Osteocyte (in vitro differentiated cells): ENCODE results near the gene PDCL3. TPM values are rescaled to one million over a fixed set of nuclear protein-coding genes. Genes with fewer than 3 reads are reported as not detected.

ENCODE experiments used
- DNase-seq: peaks from one replicate; pipeline ENCODE4 v3.0.0; 2021; ENCODE audit warnings: mixed read lengths; ENCODE audit not compliant: unreplicated experiment; ENCODE audit errors: extremely low spot score
- H3K27ac Mint-ChIP-seq: one replicate; pipeline ENCODE4 v1.8.0; 2021; ENCODE audit warnings: mild to moderate bottlenecking, mixed read lengths; ENCODE audit not compliant: unreplicated experiment
- H3K27me3 Mint-ChIP-seq: one replicate; pipeline ENCODE4 v1.8.0; 2021; ENCODE audit warnings: mixed read lengths; ENCODE audit not compliant: unreplicated experiment
- H3K36me3 Mint-ChIP-seq: one replicate; pipeline ENCODE4 v1.8.0; 2021; ENCODE audit warnings: mixed read lengths; ENCODE audit not compliant: unreplicated experiment
- H3K4me1 Mint-ChIP-seq: one replicate; pipeline ENCODE4 v1.8.0; 2021; ENCODE audit warnings: mixed read lengths; ENCODE audit not compliant: unreplicated experiment
- H3K4me3 Mint-ChIP-seq: one replicate; pipeline ENCODE4 v1.8.0; 2021; ENCODE audit warnings: mild to moderate bottlenecking, moderate library complexity, mixed read lengths; ENCODE audit not compliant: unreplicated experiment
- H3K9me3 Mint-ChIP-seq: one replicate; pipeline ENCODE4 v1.8.0; 2021; ENCODE audit warnings: mixed read lengths; ENCODE audit not compliant: unreplicated experiment
- total RNA-seq: library from RNA; stranded (reverse); gene quantifications from 2 replicates; pipeline ENCODE4 v1.2.1, GENCODE V29; 2021
- TF ChIP-seq, protein P1 (sequence below): fragments of 200-600 bp; sonication (generic); IDR thresholded peaks from 2 replicates; pipeline ENCODE4 v1.5.0; 2021; ENCODE audit warnings: antibody characterized with exemption, mild to moderate bottlenecking, moderate library complexity

The PDCL3 gene
- total RNA-seq, 1 donor from 2014 or later = 20.4 TPM

DNA sequence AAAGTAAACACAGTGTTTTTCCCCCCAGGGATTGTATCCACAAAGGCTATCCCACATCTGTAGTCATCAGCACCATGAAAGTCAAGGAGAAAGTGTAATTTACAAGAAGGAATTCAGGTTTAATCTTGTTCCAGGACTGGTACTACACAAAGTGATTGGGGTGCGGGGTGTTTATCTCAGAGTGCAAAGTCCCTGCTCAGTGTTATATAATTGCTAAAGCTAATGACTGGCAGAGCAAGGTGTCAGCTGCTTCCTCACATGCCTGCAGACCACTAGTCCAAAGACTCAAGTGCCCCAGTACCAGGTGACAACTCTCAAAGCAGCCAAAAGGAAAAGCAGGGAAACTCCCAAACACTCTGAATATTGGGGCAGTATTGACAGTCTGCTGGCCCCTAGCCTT is 40.4 kb upstream of the PDCL3 start:
- peaks cover 16% of the 10 kb centered on the region for H3K27me3 Mint-ChIP-seq
- no peaks in the 10 kb centered on the region for H3K36me3 Mint-ChIP-seq
- H3K4me1 Mint-ChIP-seq = no peaks in the 10 kb centered on the region
- H3K27ac Mint-ChIP-seq = no peak overlapping the region
- no peak overlapping the region for H3K4me3 Mint-ChIP-seq
- TF ChIP-seq, protein P1, sequence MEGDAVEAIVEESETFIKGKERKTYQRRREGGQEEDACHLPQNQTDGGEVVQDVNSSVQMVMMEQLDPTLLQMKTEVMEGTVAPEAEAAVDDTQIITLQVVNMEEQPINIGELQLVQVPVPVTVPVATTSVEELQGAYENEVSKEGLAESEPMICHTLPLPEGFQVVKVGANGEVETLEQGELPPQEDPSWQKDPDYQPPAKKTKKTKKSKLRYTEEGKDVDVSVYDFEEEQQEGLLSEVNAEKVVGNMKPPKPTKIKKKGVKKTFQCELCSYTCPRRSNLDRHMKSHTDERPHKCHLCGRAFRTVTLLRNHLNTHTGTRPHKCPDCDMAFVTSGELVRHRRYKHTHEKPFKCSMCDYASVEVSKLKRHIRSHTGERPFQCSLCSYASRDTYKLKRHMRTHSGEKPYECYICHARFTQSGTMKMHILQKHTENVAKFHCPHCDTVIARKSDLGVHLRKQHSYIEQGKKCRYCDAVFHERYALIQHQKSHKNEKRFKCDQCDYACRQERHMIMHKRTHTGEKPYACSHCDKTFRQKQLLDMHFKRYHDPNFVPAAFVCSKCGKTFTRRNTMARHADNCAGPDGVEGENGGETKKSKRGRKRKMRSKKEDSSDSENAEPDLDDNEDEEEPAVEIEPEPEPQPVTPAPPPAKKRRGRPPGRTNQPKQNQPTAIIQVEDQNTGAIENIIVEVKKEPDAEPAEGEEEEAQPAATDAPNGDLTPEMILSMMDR = no peak
- no peaks in the 10 kb centered on the region for H3K9me3 Mint-ChIP-seq
- peak; percentile 2 for DNase-seq

DNA sequence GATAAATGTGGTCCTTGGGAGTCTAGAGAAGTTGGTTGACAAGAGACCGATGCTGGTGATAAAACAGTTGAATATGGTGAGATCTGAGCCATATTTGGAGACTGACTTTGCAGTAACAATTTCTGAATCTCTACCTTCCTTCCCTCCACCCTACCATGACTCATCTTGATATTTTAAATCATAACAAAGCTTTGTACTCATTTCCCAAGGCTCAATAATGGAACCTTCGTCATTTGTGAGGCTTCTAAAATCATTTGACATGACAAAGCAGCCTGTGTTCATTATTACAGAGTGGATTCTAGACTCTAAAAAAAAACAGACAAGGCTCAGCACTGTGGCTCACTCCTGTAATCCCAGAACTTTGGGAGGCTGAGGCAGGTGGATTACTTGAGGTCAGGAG is 38.5 kb upstream of the PDCL3 start:
- DNase-seq = no peak
- Mint-ChIP-seq H3K36me3 (no peaks in the 10 kb centered on the region), H3K9me3 (no peaks in the 10 kb centered on the region), H3K4me1 (no peaks in the 10 kb centered on the region), H3K27ac (no peak overlapping the region), H3K4me3 (no peak overlapping the region), H3K27me3 (peaks cover 10% of the 10 kb centered on the region)
- TF ChIP-seq, protein P1 = no peak

DNA sequence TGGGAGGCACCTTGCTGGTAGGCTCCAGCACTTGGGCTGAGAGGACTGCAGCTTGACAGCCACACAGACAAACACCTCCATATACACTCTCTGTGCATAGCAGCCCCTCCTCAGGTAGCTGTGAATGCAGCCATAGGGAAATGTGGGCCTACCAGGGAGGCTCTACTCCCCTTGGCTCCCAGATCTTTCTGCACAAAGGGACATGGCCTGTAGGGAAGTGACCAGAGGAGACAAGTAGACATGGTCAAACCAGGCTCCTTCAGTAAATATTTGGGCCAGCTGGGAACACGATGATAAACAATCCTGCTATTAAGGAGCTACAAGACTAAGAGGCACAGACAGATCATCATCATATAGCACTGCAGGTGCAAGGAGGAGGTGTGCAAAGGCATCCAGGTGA is 35.9 kb upstream of the PDCL3 start:
- Mint-ChIP-seq H3K4me3 (no peak overlapping the region), H3K27me3 (peaks cover 10% of the 10 kb centered on the region), H3K9me3 (no peaks in the 10 kb centered on the region), H3K4me1 (no peaks in the 10 kb centered on the region), H3K27ac (no peak overlapping the region), H3K36me3 (no peaks in the 10 kb centered on the region)
- peak; percentile 56 for DNase-seq
- TF ChIP-seq, protein P1 = no peak

DNA sequence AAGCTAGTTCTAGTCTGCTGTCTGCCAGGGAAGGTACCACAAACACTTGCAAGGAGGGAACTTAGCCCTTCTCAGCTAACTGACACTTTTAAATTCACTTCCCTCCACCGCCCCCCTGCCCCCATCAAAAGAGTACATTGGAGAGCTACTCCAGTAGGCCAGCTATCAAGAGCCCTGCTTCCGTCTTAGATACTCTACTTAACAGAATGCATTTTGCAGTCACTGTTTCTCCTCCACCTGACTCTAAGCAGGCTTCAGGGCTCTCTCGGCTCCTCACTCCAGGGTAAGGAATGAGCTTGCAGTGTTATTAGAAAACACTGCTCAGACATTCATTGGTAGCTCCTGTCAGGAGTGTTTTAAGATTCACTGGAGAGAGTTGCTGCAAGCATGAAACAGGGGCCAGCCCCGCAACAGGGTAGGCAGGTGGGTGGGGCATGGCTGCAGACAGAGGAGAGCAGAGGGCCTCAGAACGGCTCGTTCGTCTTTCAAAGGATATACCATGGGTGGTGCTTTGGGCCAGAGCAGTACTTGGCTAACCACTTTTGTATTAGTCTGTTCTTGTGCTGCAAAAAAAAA is 35.3 kb upstream of the PDCL3 start:
- no peaks in the 10 kb centered on the region for H3K4me1 Mint-ChIP-seq
- no peaks in the 10 kb centered on the region for H3K36me3 Mint-ChIP-seq
- H3K27ac Mint-ChIP-seq = no peak overlapping the region
- H3K4me3 Mint-ChIP-seq = no peak overlapping the region
- H3K27me3 Mint-ChIP-seq = peaks cover 10% of the 10 kb centered on the region
- DNase-seq = peak; percentile 66
- TF ChIP-seq, protein P1 = no peak
- no peaks in the 10 kb centered on the region for H3K9me3 Mint-ChIP-seq

DNA sequence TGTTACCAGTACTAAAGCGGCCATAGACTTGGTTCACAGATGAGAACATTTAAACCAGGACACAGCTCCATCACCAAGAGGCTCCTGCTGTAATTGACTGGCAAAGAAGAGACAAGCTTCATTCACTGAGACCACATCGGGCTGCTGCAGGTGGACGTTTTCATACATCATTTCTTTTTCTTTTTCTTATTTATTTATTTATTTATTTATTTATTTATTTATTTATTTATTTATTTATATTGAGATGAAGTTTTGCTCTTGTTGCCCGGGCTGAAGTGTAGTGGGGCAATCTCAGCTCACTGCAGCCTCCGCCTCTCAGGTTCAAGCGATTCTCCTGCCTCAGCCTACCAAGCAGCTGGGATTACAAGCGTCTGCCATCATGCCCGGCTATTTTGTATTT is 33.6 kb upstream of the PDCL3 start:
- no peak for DNase-seq
- Mint-ChIP-seq H3K4me1 (no peaks in the 10 kb centered on the region), H3K4me3 (no peak overlapping the region), H3K27ac (no peak overlapping the region), H3K9me3 (peaks cover 3% of the 10 kb centered on the region), H3K36me3 (no peaks in the 10 kb centered on the region), H3K27me3 (peaks cover 10% of the 10 kb centered on the region)
- TF ChIP-seq, protein P1 = no peak
